Measurements from ENCODE around the gene MIEF1.

The MIEF1 gene

GRCh38 chr22:39524753-39525657 is 22.9 kb downstream of the MIEF1 start:
- Histone ChIP-seq H4K20me1 (peaks cover 79 to 96% (median 95%) of the 10 kb centered on the region in 11 experiments), H3K4me1 (peaks cover 67 to 82% (median 75%) of the 10 kb centered on the region in 10 experiments), H3K4me3 (peak overlapping the region in 4 of 10 experiments; percentile 18 to 98 (median 88); a peak in 5 of 20 replicates), H3K27me3 (no peaks in the 10 kb centered on the region), H3K36me3 (peaks cover 44 to 83% (median 66%) of the 10 kb centered on the region in 11 experiments), H3K9ac (peak overlapping the region in 7 of 11 experiments; percentile 26 to 100 (median 99); a peak in 10 of 22 replicates), H3K27ac (peak overlapping the region in 2 of 11 experiments; percentile 1 to 100; a peak in 1 of 22 replicates), H3K4me2 (peak overlapping the region; percentile 84 to 100 (median 99)), H3K9me3 (replicated peaks in 1 of 11) (0 out of 22 replicates have a peak, but pooled peaks cover 0 to 6% (median 0%) of the 10 kb centered on the region in 11 experiments)
- TF ChIP-seq Cebpa-rat (IDR thresholded peaks at IDR 0.05): no peak

- H3K4me2 ChIP-seq: peak overlapping the region in 10 of 11 experiments; percentile 95 to 100 (median 99); a peak in 18 of 22 replicates
- H3K27ac ChIP-seq: 0 out of 22 replicates have a peak overlapping the region, but pooled peaks of 1 of the 11 experiments have one; percentile 1
Observed at GRCh38 chr22:39525658-39525975, 23.5 kb downstream of the MIEF1 start.

GRCh38 chr22:39526736-39527171 is 24.7 kb downstream of the MIEF1 start:
- Histone ChIP-seq H3K27ac (peak overlapping the region in 7 of 11 experiments; percentile 5 to 77 (median 24); a peak in 11 of 22 replicates), H3K4me3 (no peak overlapping the region), H4K20me1 (peaks cover 66 to 100% (median 98%) of the 10 kb centered on the region in 11 experiments), H3K9me3 (replicated peaks in 1 of 11) (0 out of 22 replicates have a peak, but pooled peaks cover 0 to under 1% (median 0%) of the 10 kb centered on the region in 11 experiments), H3K9ac (peak overlapping the region in 2 of 11 experiments; percentile 15 to 77; a peak in 3 of 22 replicates), H3K27me3 (no peaks in the 10 kb centered on the region), H3K4me1 (peaks cover 85 to 97% (median 92%) of the 10 kb centered on the region in 10 experiments), H3K4me2 (peak overlapping the region; percentile 95 to 100 (median 99)), H3K36me3 (peaks cover 45 to 86% (median 68%) of the 10 kb centered on the region in 11 experiments)
- no peak for TF ChIP-seq Cebpa-rat (IDR thresholded peaks at IDR 0.05)

More at GRCh38 chr22:39525658-39525975, 23.5 kb downstream of the MIEF1 start:
- H3K4me1 ChIP-seq: peaks cover 73 to 88% (median 81%) of the 10 kb centered on the region in 10 experiments
- H3K4me3 ChIP-seq: 0 out of 20 replicates have a peak overlapping the region, but pooled peaks of 1 of the 10 experiments have one; percentile 18
- 0 out of 22 replicates have a peak, but pooled peaks cover 0 to 6% (median 0%) of the 10 kb centered on the region in 11 experiments for H3K9me3 ChIP-seq (replicated peaks in 1 of 11)
- peaks cover 48 to 88% (median 71%) of the 10 kb centered on the region in 11 experiments for H3K36me3 ChIP-seq
- H4K20me1 ChIP-seq: peaks cover 77 to 100% (median 99%) of the 10 kb centered on the region in 11 experiments
- peak overlapping the region in 4 of 11 experiments; percentile 16 to 100 (median 18); a peak in 3 of 22 replicates for H3K9ac ChIP-seq
- no peaks in the 10 kb centered on the region for H3K27me3 ChIP-seq
- TF ChIP-seq Cebpa-rat (IDR thresholded peaks at IDR 0.05): no peak

GRCh38 chr22:39527481-39527961 is 25.4 kb downstream of the MIEF1 start:
- Histone ChIP-seq H3K27me3 (no peaks in the 10 kb centered on the region), H3K36me3 (peaks cover 37 to 79% (median 60%) of the 10 kb centered on the region in 11 experiments), H3K4me3 (peak overlapping the region in 7 of 10 experiments; percentile 10 to 95 (median 62); a peak in 9 of 20 replicates), H3K4me2 (peak overlapping the region; percentile 95 to 100 (median 99)), H3K9ac (peak overlapping the region in 10 of 11 experiments; percentile 59 to 95 (median 69); a peak in 18 of 22 replicates), H3K9me3 (replicated peaks in 1 of 11) (no peaks in the 10 kb centered on the region), H4K20me1 (peaks cover 58 to 96% (median 91%) of the 10 kb centered on the region in 11 experiments), H3K4me1 (peaks cover 86 to 96% (median 92%) of the 10 kb centered on the region in 10 experiments), H3K27ac (peak overlapping the region in 7 of 11 experiments; percentile 55 to 77 (median 66); a peak in 14 of 22 replicates)
- TF ChIP-seq Cebpa-rat (IDR thresholded peaks at IDR 0.05): no peak

GRCh38 chr22:39528080-39528661 is 26.1 kb downstream of the MIEF1 start:
- Histone ChIP-seq H3K4me1 (peaks cover 84 to 93% (median 89%) of the 10 kb centered on the region in 10 experiments), H3K36me3 (peaks cover 31 to 72% (median 54%) of the 10 kb centered on the region in 11 experiments), H3K9ac (peak overlapping the region; percentile 59 to 95 (median 69); a peak in 21 of 22 replicates), H4K20me1 (peaks cover 52 to 89% (median 85%) of the 10 kb centered on the region in 11 experiments), H3K9me3 (replicated peaks in 1 of 11) (no peaks in the 10 kb centered on the region), H3K27me3 (no peaks in the 10 kb centered on the region), H3K27ac (peak overlapping the region in 10 of 11 experiments; percentile 36 to 77 (median 62); a peak in 19 of 22 replicates), H3K4me3 (peak overlapping the region; percentile 49 to 95 (median 62)), H3K4me2 (peak overlapping the region; percentile 95 to 100 (median 99))
- no peak for TF ChIP-seq Cebpa-rat (IDR thresholded peaks at IDR 0.05)

GRCh38 chr22:39528681-39529486 is 26.8 kb downstream of the MIEF1 start:
- H3K4me1 ChIP-seq: peaks cover 78 to 93% (median 90%) of the 10 kb centered on the region in 10 experiments
- H4K20me1 ChIP-seq: peaks cover 44 to 82% (median 78%) of the 10 kb centered on the region in 11 experiments

GRCh38 chr22:39529487-39529851 is 27.4 kb downstream of the MIEF1 start:
- Histone ChIP-seq H3K27me3 (no peaks in the 10 kb centered on the region), H3K9me3 (replicated peaks in 1 of 11) (no peaks in the 10 kb centered on the region), H4K20me1 (peaks cover 39 to 76% (median 72%) of the 10 kb centered on the region in 11 experiments), H3K36me3 (peaks cover 20 to 59% (median 41%) of the 10 kb centered on the region in 11 experiments), H3K4me2 (peak overlapping the region; percentile 95 to 100 (median 99)), H3K27ac (peak overlapping the region in 10 of 11 experiments; percentile 20 to 77 (median 54); a peak in 17 of 22 replicates), H3K4me1 (peaks cover 73 to 93% (median 89%) of the 10 kb centered on the region in 10 experiments), H3K4me3 (peak overlapping the region; percentile 49 to 95 (median 62); a peak in 19 of 20 replicates), H3K9ac (peak overlapping the region; percentile 59 to 95 (median 75))
- no peak for TF ChIP-seq Cebpa-rat (IDR thresholded peaks at IDR 0.05)

More at GRCh38 chr22:39528681-39529486, 26.8 kb downstream of the MIEF1 start:
- peaks cover 25 to 65% (median 47%) of the 10 kb centered on the region in 11 experiments for H3K36me3 ChIP-seq
- no peaks in the 10 kb centered on the region for H3K9me3 ChIP-seq (replicated peaks in 1 of 11)
- H3K4me2 ChIP-seq: peak overlapping the region; percentile 95 to 100 (median 99)
- H3K4me3 ChIP-seq: peak overlapping the region; percentile 49 to 95 (median 62)
- peak overlapping the region in 10 of 11 experiments; percentile 40 to 77 (median 62); a peak in 19 of 22 replicates for H3K27ac ChIP-seq
- H3K27me3 ChIP-seq: no peaks in the 10 kb centered on the region
- peak overlapping the region; percentile 59 to 95 (median 75) for H3K9ac ChIP-seq
- TF ChIP-seq Cebpa-rat (IDR thresholded peaks at IDR 0.05): no peak
